ENCODE data around the gene MRPL36.

MRPL36 gene

GRCh38 chr5:1833264-1834021 lies 33.8 kb upstream of the MRPL36 start:
- Histone ChIP-seq H3K9me3 (ENCODE audit: control insufficient read depth, low read length) (no peaks in the 10 kb centered on the region), H3K4me1 (ENCODE audit: control insufficient read depth, insufficient read depth, low read depth, low read length) (no peaks in the 10 kb centered on the region), H3K18ac (ENCODE audit: low read depth in 1 of 2, low read length in 2 of 2) (no peak overlapping the region), H4K8ac (ENCODE audit: low read length) (no peak overlapping the region), H3K9ac (ENCODE audit: low read length) (no peak overlapping the region), H3K4me3 (ENCODE audit: insufficient read depth in 1 of 2, low read depth in 1 of 2, low read length in 2 of 2) (no peak overlapping the region), H2BK12ac (ENCODE audit: low read length in 2 of 2) (no peak overlapping the region), H2BK5ac (ENCODE audit: low read depth, low read length, poor library complexity, severe bottlenecking) (no peak overlapping the region), H2AK5ac (ENCODE audit: low read length, severe bottlenecking) (no peak overlapping the region), H3K36me3 (ENCODE audit: control insufficient read depth in 1 of 2, insufficient read depth in 2 of 2, low read depth in 1 of 2, low read length in 2 of 2) (peaks cover 0 to 8% of the 10 kb centered on the region in 2 experiments), H3K79me1 (replicated peaks; ENCODE audit: low read length, poor library complexity, severe bottlenecking) (no peaks in the 10 kb centered on the region), H3K27me3 (ENCODE audit: control insufficient read depth in 1 of 2, insufficient read depth in 1 of 2, low read length in 2 of 2) (peaks cover 22 to 70% of the 10 kb centered on the region in 2 experiments), H2BK15ac (ENCODE audit: low read depth, poor library complexity, severe bottlenecking) (no peak overlapping the region), H3K27ac (ENCODE audit: low read length, poor library complexity, severe bottlenecking) (no peak overlapping the region), H4K91ac (ENCODE audit: low read length) (no peak overlapping the region), H3K4me2 (ENCODE audit: low read length, poor library complexity, severe bottlenecking) (no peak overlapping the region), H3K23ac (ENCODE audit: low read length in 2 of 2) (peak overlapping the region in 1 of 2 experiments; percentile 16), H3K14ac (ENCODE audit: low read length in 2 of 2) (no peak overlapping the region), H3K4ac (ENCODE audit: low read depth in 1 of 2, low read length in 2 of 2) (no peak overlapping the region), H2BK120ac (ENCODE audit: low read depth, low read length) (no peak overlapping the region), H2AFZ (ENCODE audit: low read depth, low read length) (no peak overlapping the region)
- WGBS, result 83% methylated on average over 16 of the region's 16 CpGs
- no peak for DNase-seq

DNA sequence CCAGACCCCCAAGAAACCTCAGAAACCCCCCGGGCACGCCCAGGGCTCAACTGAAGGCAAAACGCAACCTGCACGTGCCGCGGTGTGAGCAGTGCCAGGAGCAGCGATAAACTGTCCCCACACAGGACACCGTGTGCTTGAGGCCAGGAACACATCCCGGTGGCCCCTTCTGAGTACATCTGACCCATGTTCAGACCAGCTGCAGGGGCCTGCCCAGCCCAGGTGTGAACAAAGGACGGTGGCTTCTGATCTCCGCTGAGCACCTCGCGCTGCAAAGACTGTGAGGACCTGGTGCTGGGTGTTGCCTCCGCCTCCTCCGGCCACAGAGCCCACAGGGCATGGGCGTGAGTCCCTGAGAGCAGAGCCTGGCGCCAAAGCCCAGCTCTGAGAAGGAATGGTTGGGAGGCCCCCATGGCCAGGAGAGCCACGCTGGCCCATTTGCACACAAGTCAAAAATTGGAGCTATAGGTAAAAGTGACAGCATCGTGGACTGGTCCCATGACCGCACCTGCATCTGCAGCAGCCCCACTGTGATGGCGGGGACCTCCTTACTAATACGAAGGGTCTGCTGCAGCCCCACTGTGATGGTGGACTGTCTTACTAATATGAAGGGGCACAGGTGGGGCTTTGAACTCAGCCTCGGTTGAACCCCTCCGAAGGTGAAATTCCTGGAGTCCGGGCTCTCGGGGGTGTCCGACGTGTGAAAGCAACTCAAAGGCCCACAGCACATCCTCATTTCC lies 33.0 kb upstream of the MRPL36 start:
- peaks cover 2% of the 10 kb centered on the region for H3K4me1 ChIP-seq (ENCODE audit: control insufficient read depth, insufficient read depth, low read depth, low read length)
- H2BK12ac ChIP-seq (ENCODE audit: low read length in 2 of 2), result no peak overlapping the region
- no peak for DNase-seq
- no peak overlapping the region for H4K8ac ChIP-seq (ENCODE audit: low read length)
- 86% methylated on average over 24 of the region's 28 CpGs for WGBS
- no peak overlapping the region for H2AK5ac ChIP-seq (ENCODE audit: low read length, severe bottlenecking)
- no peak overlapping the region for H3K18ac ChIP-seq (ENCODE audit: low read depth in 1 of 2, low read length in 2 of 2)
- H3K27ac ChIP-seq (ENCODE audit: low read length, poor library complexity, severe bottlenecking), result no peak overlapping the region
- H4K91ac ChIP-seq (ENCODE audit: low read length), result no peak overlapping the region
- H3K4me2 ChIP-seq (ENCODE audit: low read length, poor library complexity, severe bottlenecking), result no peak overlapping the region
- H3K23ac ChIP-seq (ENCODE audit: low read length in 2 of 2), result no peak overlapping the region
- no peak overlapping the region for H2BK5ac ChIP-seq (ENCODE audit: low read depth, low read length, poor library complexity, severe bottlenecking)
- no peak overlapping the region for H2BK15ac ChIP-seq (ENCODE audit: low read depth, poor library complexity, severe bottlenecking)
- no peaks in the 10 kb centered on the region for H3K79me1 ChIP-seq (replicated peaks; ENCODE audit: low read length, poor library complexity, severe bottlenecking)
- H3K9ac ChIP-seq (ENCODE audit: low read length), result no peak overlapping the region
- H3K36me3 ChIP-seq (ENCODE audit: control insufficient read depth in 1 of 2, insufficient read depth in 2 of 2, low read depth in 1 of 2, low read length in 2 of 2), result peaks cover 4 to 8% of the 10 kb centered on the region in 2 experiments
- H3K9me3 ChIP-seq (ENCODE audit: control insufficient read depth, low read length), result no peaks in the 10 kb centered on the region
- no peak overlapping the region for H3K4me3 ChIP-seq (ENCODE audit: insufficient read depth in 1 of 2, low read depth in 1 of 2, low read length in 2 of 2)
- peaks cover 22 to 63% of the 10 kb centered on the region in 2 experiments for H3K27me3 ChIP-seq (ENCODE audit: control insufficient read depth in 1 of 2, insufficient read depth in 1 of 2, low read length in 2 of 2)
- H3K4ac ChIP-seq (ENCODE audit: low read depth in 1 of 2, low read length in 2 of 2), result no peak overlapping the region
- no peak overlapping the region for H2BK120ac ChIP-seq (ENCODE audit: low read depth, low read length)
- no peak overlapping the region for H2AFZ ChIP-seq (ENCODE audit: low read depth, low read length)
- H3K14ac ChIP-seq (ENCODE audit: low read length in 2 of 2), result no peak overlapping the region

- Histone ChIP-seq H2BK5ac (ENCODE audit: low read depth, low read length, poor library complexity, severe bottlenecking) (no peak overlapping the region), H2BK120ac (ENCODE audit: low read depth, low read length) (no peak overlapping the region), H3K27ac (ENCODE audit: low read length, poor library complexity, severe bottlenecking) (no peak overlapping the region), H3K4me2 (ENCODE audit: low read length, poor library complexity, severe bottlenecking) (no peak overlapping the region), H3K4ac (ENCODE audit: low read depth in 1 of 2, low read length in 2 of 2) (no peak overlapping the region), H4K91ac (ENCODE audit: low read length) (no peak overlapping the region), H2BK12ac (ENCODE audit: low read length in 2 of 2) (no peak overlapping the region), H3K9me3 (ENCODE audit: control insufficient read depth, low read length) (no peaks in the 10 kb centered on the region), H2BK15ac (ENCODE audit: low read depth, poor library complexity, severe bottlenecking) (no peak overlapping the region), H3K14ac (ENCODE audit: low read length in 2 of 2) (no peak overlapping the region), H3K36me3 (ENCODE audit: control insufficient read depth in 1 of 2, insufficient read depth in 2 of 2, low read depth in 1 of 2, low read length in 2 of 2) (peaks cover 8 to 9% of the 10 kb centered on the region in 2 experiments), H4K8ac (ENCODE audit: low read length) (no peak overlapping the region), H3K9ac (ENCODE audit: low read length) (no peak overlapping the region), H2AFZ (ENCODE audit: low read depth, low read length) (no peak overlapping the region), H2AK5ac (ENCODE audit: low read length, severe bottlenecking) (no peak overlapping the region), H3K27me3 (ENCODE audit: control insufficient read depth in 1 of 2, insufficient read depth in 1 of 2, low read length in 2 of 2) (peaks cover 22 to 54% of the 10 kb centered on the region in 2 experiments), H3K18ac (ENCODE audit: low read depth in 1 of 2, low read length in 2 of 2) (no peak overlapping the region), H3K4me1 (ENCODE audit: control insufficient read depth, insufficient read depth, low read depth, low read length) (peaks cover 2% of the 10 kb centered on the region), H3K79me1 (replicated peaks; ENCODE audit: low read length, poor library complexity, severe bottlenecking) (no peaks in the 10 kb centered on the region), H3K4me3 (ENCODE audit: insufficient read depth in 1 of 2, low read depth in 1 of 2, low read length in 2 of 2) (no peak overlapping the region), H3K23ac (ENCODE audit: low read length in 2 of 2) (no peak overlapping the region)
- WGBS, result 69% methylated on average over 11 of the region's 14 CpGs
- DNase-seq, result no peak
Measured at GRCh38 chr5:1831677-1832313, 32.2 kb upstream of the MRPL36 start.

DNA sequence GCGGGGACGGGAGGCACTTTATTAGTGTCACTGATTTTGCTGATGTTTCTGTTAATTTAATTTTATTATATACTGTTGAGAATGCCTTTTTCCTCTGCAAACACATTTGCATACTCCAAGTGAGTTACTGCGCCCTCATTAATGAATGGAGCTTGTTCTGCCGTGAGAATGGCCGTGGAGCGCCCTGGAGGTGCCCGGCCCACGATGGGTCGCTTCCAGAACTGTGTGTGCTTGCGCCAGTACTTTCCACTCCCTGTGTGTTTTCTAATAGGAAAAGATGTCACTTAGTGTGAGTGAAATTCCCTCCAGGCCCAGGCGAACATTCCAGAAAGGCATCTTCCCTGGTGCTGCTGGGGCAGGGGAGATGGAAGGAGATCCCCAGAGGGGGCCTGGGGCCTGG lies 31.6 kb upstream of the MRPL36 start:
- WGBS, result 95% methylated on average over 9 of the region's 11 CpGs
- H3K27ac ChIP-seq (ENCODE audit: low read length, poor library complexity, severe bottlenecking), result no peak overlapping the region

More for the DNA sequence above, 31.6 kb upstream of the MRPL36 start:
- H3K4me2 ChIP-seq (ENCODE audit: low read length, poor library complexity, severe bottlenecking), result no peak overlapping the region
- H2BK12ac ChIP-seq (ENCODE audit: low read length in 2 of 2), result no peak overlapping the region
- no peak for DNase-seq
- no peak overlapping the region for H3K9ac ChIP-seq (ENCODE audit: low read length)
- H3K27me3 ChIP-seq (ENCODE audit: control insufficient read depth in 1 of 2, insufficient read depth in 1 of 2, low read length in 2 of 2), result peaks cover 22 to 48% of the 10 kb centered on the region in 2 experiments
- no peak overlapping the region for H3K23ac ChIP-seq (ENCODE audit: low read length in 2 of 2)
- H3K36me3 ChIP-seq (ENCODE audit: control insufficient read depth in 1 of 2, insufficient read depth in 2 of 2, low read depth in 1 of 2, low read length in 2 of 2), result peaks cover 12 to 15% of the 10 kb centered on the region in 2 experiments
- H3K18ac ChIP-seq (ENCODE audit: low read depth in 1 of 2, low read length in 2 of 2), result no peak overlapping the region
- no peak overlapping the region for H2BK5ac ChIP-seq (ENCODE audit: low read depth, low read length, poor library complexity, severe bottlenecking)
- no peak overlapping the region for H2AK5ac ChIP-seq (ENCODE audit: low read length, severe bottlenecking)
- H3K4me3 ChIP-seq (ENCODE audit: insufficient read depth in 1 of 2, low read depth in 1 of 2, low read length in 2 of 2), result no peak overlapping the region
- no peak overlapping the region for H2BK120ac ChIP-seq (ENCODE audit: low read depth, low read length)
- peaks cover 2% of the 10 kb centered on the region for H3K4me1 ChIP-seq (ENCODE audit: control insufficient read depth, insufficient read depth, low read depth, low read length)
- no peaks in the 10 kb centered on the region for H3K9me3 ChIP-seq (ENCODE audit: control insufficient read depth, low read length)
- H4K91ac ChIP-seq (ENCODE audit: low read length), result no peak overlapping the region
- no peaks in the 10 kb centered on the region for H3K79me1 ChIP-seq (replicated peaks; ENCODE audit: low read length, poor library complexity, severe bottlenecking)
- no peak overlapping the region for H3K14ac ChIP-seq (ENCODE audit: low read length in 2 of 2)
- no peak overlapping the region for H2BK15ac ChIP-seq (ENCODE audit: low read depth, poor library complexity, severe bottlenecking)
- no peak overlapping the region for H3K4ac ChIP-seq (ENCODE audit: low read depth in 1 of 2, low read length in 2 of 2)
- H2AFZ ChIP-seq (ENCODE audit: low read depth, low read length), result no peak overlapping the region
- H4K8ac ChIP-seq (ENCODE audit: low read length), result no peak overlapping the region

Measured in mesenchymal stem cell (in vitro differentiated cells and primary cell).